Natural killer cell treated with Interleukin-12 subunit alpha and Interleukin-12 subunit beta and Interleukin-15 and Interleukin-18, amount 100 ng/mL, for 72 hours (primary cell): ENCODE results near the gene ZNF79. TPM values are rescaled to one million over a fixed set of nuclear protein-coding genes. Genes with fewer than 3 reads are reported as not detected.
A peak's percentile ranks its signal among the peaks of the same experiment; 100 is the strongest.

Experiments
- ATAC-seq, 2 donors: fragments of 150-1000 bp; cut with Tn5 transposase in 1 of 2; sonication (Bioruptor Pico), chemical (Tn5 transposase) in 1 of 2; 2 replicates each; pipeline ENCODE4 v1.10.0; 2021
- DNase-seq: peaks from one replicate; pipeline ENCODE4 v3.0.0; 2022; ENCODE audit warnings: low spot score
- H3K27ac Mint-ChIP-seq, 2 donors: 1 replicate in 1 of 2; 2 replicates in 1 of 2; pipeline ENCODE4 v1.8.0; 2022; ENCODE audit warnings: mixed read lengths in 2 of 2, mild to moderate bottlenecking in 1 of 2, moderate library complexity in 1 of 2
- H3K27me3 Mint-ChIP-seq, 2 donors: 1 replicate in 1 of 2; 2 replicates in 1 of 2; pipeline ENCODE4 v1.8.0; 2022; ENCODE audit warnings: mixed read lengths in 2 of 2
- H3K36me3 Mint-ChIP-seq: one replicate; pipeline ENCODE4 v1.8.0; 2022; ENCODE audit warnings: mixed read lengths
- H3K4me1 Mint-ChIP-seq, 2 donors: 1 replicate in 1 of 2; 2 replicates in 1 of 2; pipeline ENCODE4 v1.8.0; 2022; ENCODE audit warnings: low read depth in 2 of 2, mixed read lengths in 2 of 2, mild to moderate bottlenecking in 1 of 2
- H3K4me3 Mint-ChIP-seq: one replicate; pipeline ENCODE4 v1.8.0; 2022; ENCODE audit warnings: mixed read lengths
- H3K9me3 Mint-ChIP-seq: 2 replicates; pipeline ENCODE4 v1.8.0; 2022; ENCODE audit warnings: mixed read lengths
- total RNA-seq, 2 donors: library from RNA; stranded (reverse); gene quantifications; one replicate each; pipeline ENCODE4 v1.2.3, GENCODE V29; 2022

ZNF79 gene
- total RNA-seq, 2 donors from 2014 or later = 14.4 to 16.3 TPM

DNA sequence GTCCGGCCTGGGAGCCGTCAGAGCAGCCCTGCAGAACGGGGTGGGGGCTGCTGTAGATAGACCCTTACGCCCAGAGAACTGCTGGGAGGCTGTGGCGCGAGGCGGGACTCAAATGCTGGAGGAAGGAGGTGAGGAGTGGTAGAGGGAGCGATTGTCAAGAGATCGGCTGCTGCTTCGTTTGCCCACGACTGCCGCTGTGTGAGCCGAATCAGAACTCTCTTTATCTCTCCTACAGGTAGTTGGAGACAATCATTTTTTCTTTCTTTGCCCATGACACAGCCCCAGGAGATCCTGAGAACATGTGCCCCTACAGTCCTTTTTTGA is 456 bp downstream of the ZNF79 start:
- H3K9me3 Mint-ChIP-seq = no peaks in the 10 kb centered on the region
- H3K4me3 Mint-ChIP-seq = peak overlapping the region; percentile 99
- peaks cover 7% of the 10 kb centered on the region for H3K36me3 Mint-ChIP-seq
- H3K27me3 Mint-ChIP-seq = no peaks in the 10 kb centered on the region
- H3K27ac Mint-ChIP-seq = peak overlapping the region; percentile 93 to 99
- ATAC-seq = peak in 1 of 2 donors; percentile 14
- DNase-seq = no peak
- peaks cover 43 to 52% of the 10 kb centered on the region in 2 donors for H3K4me1 Mint-ChIP-seq

DNA sequence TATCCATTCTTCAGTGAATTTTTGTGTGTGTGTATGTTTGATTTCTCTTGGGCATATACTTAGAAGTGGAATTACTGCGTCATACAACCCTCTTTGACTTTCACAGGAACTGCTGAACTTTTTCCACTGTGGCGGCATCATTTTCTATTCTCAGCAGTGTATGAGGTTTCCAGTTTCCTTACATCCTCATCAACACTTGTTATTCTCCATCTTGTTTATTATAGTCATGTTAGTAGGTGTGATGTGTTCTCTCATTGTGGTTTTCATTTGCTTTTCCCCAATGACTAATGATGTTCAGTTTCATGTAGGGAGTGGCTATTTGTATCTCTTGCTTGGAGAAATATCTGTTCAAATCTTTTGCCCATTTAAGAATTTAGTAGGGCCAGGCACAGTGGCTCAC is 2.6 kb downstream of the ZNF79 start:
- Mint-ChIP-seq H3K4me1 (peaks cover 49 to 52% of the 10 kb centered on the region in 2 donors), H3K27ac (peak overlapping the region; percentile 93 to 99), H3K4me3 (peak overlapping the region; percentile 99), H3K9me3 (no peaks in the 10 kb centered on the region), H3K27me3 (no peaks in the 10 kb centered on the region), H3K36me3 (peaks cover 23% of the 10 kb centered on the region)
- no peak for DNase-seq
- peak in 1 of 2 donors; percentile 66 for ATAC-seq

DNA sequence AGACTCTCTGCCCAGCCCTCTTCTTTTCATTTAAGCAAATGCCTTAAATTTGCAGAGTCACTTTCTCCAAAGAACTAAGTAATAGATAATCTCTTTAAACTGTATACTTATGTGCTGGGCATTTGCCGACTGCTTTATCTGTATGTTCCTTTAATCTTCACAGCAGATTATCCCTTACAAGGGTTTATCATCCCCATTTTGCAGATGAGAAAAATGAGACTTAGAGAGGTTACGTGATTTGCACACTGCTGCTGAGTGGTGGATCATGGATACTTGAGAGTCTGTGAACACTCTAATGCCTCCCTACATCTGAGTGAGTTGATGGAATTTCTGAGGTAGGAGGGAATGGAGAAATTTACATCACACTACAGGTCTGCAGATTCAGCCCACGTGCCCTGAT is 4.2 kb downstream of the ZNF79 start:
- peak overlapping the region; percentile 23 to 32 for H3K27ac Mint-ChIP-seq
- DNase-seq (no peak), ATAC-seq (no peak)
- peaks cover 39 to 41% of the 10 kb centered on the region in 2 donors for H3K4me1 Mint-ChIP-seq
- H3K27me3 Mint-ChIP-seq = no peaks in the 10 kb centered on the region
- H3K4me3 Mint-ChIP-seq = peak overlapping the region; percentile 13
- H3K9me3 Mint-ChIP-seq = no peaks in the 10 kb centered on the region
- H3K36me3 Mint-ChIP-seq = peaks cover 23% of the 10 kb centered on the region

DNA sequence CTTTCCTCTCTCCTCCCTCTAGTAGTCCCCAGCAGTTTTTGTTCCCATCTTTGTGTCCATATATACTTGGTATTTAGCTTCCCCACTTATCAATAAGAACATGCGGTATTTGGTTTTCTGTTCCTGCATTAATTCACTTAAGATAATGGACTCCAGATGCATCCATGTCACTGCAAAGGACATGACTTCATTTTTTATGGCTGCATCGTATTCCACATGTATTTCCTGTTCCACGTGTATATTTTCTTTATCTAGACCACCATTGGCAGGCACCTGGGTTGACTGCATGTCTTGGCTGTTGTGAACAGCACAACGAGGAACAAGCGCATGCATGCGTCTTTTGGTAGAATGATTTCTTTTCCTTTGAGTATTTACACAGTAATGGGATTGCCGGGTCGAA is 6.2 kb downstream of the ZNF79 start:
- no peaks in the 10 kb centered on the region for H3K9me3 Mint-ChIP-seq
- no peak overlapping the region for H3K4me3 Mint-ChIP-seq
- no peak for DNase-seq
- H3K27me3 Mint-ChIP-seq = no peaks in the 10 kb centered on the region
- no peak for ATAC-seq
- H3K27ac Mint-ChIP-seq = no peak overlapping the region
- peaks cover 36% of the 10 kb centered on the region for H3K36me3 Mint-ChIP-seq
- peaks cover 22 to 36% of the 10 kb centered on the region in 2 donors for H3K4me1 Mint-ChIP-seq

DNA sequence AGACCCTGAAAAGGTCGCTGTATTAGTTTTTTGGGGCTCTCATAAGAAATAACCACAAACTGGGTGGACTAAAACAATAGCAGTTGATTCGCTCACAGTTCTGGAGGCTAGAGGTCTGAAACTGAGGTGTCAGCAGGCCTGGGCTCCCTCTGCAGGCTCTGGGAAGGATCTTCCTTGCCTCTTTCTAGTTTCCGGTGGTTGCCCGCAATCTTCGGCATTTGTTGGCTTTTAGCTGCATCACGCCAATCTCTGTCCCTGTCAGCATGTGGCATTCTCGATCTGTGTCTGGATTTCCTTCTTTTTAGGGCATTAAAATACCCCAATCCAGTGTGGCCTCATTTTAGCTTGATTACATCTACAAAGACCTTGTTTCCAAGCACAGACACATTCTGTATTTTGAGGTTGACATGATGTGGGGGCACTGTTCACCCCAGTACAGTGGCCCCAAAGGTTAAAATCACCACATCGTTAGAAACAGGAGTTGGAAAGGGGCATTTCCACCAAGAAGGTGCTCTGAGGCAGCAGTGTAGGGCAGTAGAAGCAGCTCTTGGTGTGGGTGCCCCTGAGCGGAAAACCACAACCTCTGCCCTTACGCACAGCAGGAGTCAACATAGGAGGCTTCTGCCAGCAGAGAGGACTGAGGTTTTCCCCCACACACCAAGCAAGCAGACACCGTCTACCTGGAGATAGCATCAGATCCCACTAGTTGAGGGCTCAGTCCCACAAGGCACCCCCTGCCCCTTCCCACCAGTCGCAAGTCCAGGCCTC is 13.5 kb downstream of the ZNF79 start:
- peak overlapping the region; percentile 51 to 78 for H3K27ac Mint-ChIP-seq
- peaks cover 13 to 23% of the 10 kb centered on the region in 2 donors for H3K4me1 Mint-ChIP-seq
- DNase-seq (no peak), ATAC-seq (peak; percentile 59 to 68)
- H3K27me3 Mint-ChIP-seq = no peaks in the 10 kb centered on the region
- H3K36me3 Mint-ChIP-seq = peaks cover 21% of the 10 kb centered on the region
- peak overlapping the region; percentile 48 for H3K4me3 Mint-ChIP-seq
- H3K9me3 Mint-ChIP-seq = no peaks in the 10 kb centered on the region

DNA sequence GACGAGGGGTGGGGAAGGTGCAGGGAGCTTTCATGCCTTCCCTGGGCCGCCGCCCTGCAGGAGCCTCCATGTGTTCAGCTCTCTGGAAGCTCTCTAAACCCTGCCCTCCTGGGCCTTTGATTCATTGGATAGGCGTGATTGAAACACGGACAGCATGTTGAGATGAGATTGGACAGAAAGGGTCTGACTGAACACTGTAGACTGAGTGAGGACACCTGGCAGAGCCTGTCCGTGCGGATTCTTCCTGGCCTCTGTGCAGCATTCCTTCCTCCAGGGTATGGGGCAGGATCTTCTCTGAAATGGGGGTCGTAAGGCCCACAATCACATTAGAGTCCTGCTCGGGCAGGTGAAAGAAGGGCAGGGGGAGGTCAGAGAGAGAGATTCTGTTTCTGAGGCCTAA is 14.2 kb downstream of the ZNF79 start:
- DNase-seq = no peak
- Mint-ChIP-seq H3K36me3 (peaks cover 20% of the 10 kb centered on the region), H3K9me3 (no peaks in the 10 kb centered on the region), H3K27ac (peak overlapping the region; percentile 51 to 78), H3K4me3 (no peak overlapping the region), H3K4me1 (peaks cover 13 to 23% of the 10 kb centered on the region in 2 donors), H3K27me3 (no peaks in the 10 kb centered on the region)
- ATAC-seq = no peak

DNA sequence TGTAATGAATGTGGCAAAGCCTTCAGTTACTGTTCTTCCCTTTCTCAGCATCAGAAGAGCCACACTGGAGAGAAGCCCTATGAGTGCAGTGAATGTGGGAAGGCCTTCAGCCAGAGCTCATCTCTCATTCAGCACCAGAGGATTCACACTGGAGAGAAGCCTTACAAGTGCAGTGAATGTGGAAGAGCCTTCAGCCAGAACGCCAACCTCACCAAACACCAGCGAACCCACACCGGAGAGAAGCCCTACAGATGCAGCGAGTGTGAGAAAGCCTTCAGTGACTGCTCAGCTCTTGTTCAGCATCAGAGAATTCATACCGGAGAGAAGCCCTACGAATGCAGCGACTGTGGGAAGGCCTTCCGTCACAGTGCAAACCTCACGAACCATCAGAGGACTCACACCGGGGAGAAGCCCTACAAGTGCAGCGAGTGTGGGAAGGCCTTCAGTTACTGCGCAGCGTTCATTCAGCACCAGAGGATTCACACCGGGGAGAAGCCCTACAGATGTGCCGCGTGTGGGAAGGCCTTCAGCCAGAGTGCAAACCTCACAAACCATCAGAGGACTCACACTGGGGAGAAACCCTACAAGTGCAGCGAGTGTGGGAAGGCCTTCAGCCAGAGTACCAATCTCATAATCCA is 20.2 kb downstream of the ZNF79 start:
- H3K36me3 Mint-ChIP-seq = peaks cover 55% of the 10 kb centered on the region
- H3K9me3 Mint-ChIP-seq = no peaks in the 10 kb centered on the region
- H3K4me3 Mint-ChIP-seq = no peak overlapping the region
- peaks cover 36 to 38% of the 10 kb centered on the region in 2 donors for H3K4me1 Mint-ChIP-seq
- DNase-seq = no peak
- H3K27ac Mint-ChIP-seq = peak overlapping the region; percentile 38 to 94
- no peaks in the 10 kb centered on the region for H3K27me3 Mint-ChIP-seq
- peak in 1 of 2 donors; percentile 18 for ATAC-seq

DNA sequence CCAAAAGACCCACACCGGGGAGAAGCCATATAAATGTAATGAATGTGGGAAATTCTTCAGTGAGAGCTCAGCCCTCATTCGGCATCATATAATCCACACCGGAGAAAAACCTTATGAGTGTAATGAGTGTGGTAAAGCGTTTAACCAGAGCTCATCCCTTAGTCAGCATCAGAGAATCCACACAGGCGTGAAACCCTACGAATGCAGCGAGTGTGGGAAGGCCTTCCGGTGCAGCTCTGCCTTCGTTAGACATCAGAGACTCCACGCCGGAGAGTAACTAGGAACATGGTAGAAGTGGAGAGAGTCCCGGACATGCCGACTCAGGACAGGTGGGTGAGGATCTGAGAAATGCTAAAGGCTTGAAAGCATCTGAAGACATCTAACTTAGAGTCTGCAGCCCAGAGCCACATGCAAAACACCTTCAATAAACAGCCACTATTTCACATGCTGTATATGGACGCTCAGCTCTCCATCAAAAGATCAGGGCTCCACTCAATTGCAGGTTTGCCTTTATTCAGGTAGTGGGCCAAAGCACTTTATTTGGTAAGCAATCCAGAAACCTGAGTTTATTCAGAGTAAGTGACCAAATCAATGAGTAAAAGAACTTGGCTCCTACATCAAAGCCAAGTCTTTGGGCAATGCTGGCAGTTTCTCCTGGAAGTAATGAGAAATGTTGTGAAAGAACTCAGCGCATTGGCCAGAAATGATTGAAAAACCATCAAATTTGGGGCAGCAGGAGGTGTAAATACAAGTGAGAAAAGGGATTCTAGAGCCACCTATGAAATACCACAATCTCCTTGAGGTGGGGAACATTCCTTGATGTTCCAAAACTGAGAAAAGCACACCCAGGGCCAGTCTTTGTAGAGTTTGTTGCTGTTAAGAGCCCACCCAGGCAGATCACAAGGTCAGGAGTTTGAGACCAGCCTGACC is 21.0 kb downstream of the ZNF79 start:
- H3K27me3 Mint-ChIP-seq = no peaks in the 10 kb centered on the region
- peak in 1 of 2 donors; percentile 11 for ATAC-seq
- H3K4me1 Mint-ChIP-seq = peaks cover 44 to 46% of the 10 kb centered on the region in 2 donors
- peak overlapping the region; percentile 38 to 94 for H3K27ac Mint-ChIP-seq
- no peaks in the 10 kb centered on the region for H3K9me3 Mint-ChIP-seq
- H3K4me3 Mint-ChIP-seq = no peak overlapping the region
- peaks cover 60% of the 10 kb centered on the region for H3K36me3 Mint-ChIP-seq
- no peak for DNase-seq

DNA sequence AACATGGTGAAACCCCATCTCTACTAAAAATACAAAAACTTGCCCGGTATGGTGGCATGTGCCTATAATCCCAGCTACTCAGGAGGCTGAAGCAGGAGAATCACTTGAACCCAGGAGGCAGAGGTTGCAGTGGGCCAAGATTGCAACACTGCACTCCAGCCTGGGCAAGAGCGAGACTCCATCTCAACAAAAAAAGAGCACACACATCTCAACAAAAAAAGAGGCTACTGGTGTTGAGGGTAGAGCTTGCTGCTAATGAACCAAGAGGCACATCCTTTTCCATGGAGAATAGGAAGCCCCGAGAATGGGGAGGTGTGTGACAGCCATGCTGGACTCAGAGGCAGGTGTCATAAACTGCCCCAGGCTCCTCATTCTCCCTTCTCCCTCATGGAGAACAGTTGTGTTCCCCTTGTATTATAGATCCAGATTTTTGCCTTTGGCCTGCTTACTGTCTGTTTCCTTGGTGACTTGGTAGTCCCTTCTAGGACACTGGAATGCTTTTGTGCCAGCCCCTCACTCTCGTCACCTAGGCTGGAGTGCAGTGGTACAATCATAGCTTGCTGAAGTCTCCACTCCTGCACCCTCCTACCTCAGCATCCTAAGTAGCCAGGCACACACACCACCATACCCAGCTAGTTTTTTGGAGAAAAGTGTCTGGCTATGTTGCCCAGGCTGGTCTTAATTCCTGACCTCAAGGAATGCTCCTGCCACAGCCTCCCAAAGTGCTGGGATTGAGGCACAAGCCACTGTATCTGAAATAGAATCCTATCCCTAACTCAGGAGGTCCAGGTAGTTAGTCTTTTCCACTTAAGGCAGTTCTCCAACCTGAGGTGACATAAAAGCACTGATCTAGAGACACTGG is 21.9 kb downstream of the ZNF79 start:
- no peak for DNase-seq
- peaks cover 49 to 53% of the 10 kb centered on the region in 2 donors for H3K4me1 Mint-ChIP-seq
- ATAC-seq = no peak
- H3K9me3 Mint-ChIP-seq = no peaks in the 10 kb centered on the region
- H3K36me3 Mint-ChIP-seq = peaks cover 58% of the 10 kb centered on the region
- H3K27ac Mint-ChIP-seq = peak overlapping the region; percentile 93 to 94
- H3K4me3 Mint-ChIP-seq = no peak overlapping the region
- H3K27me3 Mint-ChIP-seq = no peaks in the 10 kb centered on the region

DNA sequence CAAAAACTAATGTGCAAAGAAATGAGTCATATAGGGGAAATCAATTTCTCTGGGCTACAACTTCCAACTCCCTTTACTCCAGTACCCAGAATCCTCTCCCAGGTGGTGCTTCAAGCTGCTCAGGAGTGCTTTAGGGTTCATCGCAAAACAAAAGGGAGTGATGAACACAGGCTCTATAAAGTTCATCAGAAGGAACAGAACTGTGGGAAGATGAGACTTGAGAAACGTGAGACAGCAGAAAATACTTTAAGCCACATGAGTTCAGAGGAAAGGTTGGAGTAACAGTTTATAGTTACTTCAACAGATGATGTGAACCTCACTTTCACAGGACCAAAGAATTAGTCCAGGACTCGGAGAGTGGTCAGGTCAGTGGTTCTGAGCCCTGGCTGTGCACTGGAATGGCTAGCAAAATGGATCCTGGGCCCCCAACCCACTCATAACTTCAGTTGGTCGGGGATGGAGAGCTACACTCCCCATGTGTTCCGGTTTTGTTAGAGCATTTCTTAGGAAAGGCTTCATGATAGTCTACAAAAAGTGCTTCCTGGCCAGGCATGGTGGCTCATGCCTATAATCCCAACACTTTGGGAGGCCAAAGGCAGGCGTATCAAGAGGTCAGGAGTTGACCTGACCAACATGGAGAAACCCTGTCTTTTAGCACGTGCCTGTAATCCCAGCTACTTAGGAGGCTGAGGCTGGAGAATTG is 22.7 kb downstream of the ZNF79 start:
- H3K36me3 Mint-ChIP-seq = peaks cover 58% of the 10 kb centered on the region
- H3K4me3 Mint-ChIP-seq = peak overlapping the region; percentile 91
- H3K4me1 Mint-ChIP-seq = peaks cover 51 to 53% of the 10 kb centered on the region in 2 donors
- no peak for DNase-seq
- no peaks in the 10 kb centered on the region for H3K9me3 Mint-ChIP-seq
- no peaks in the 10 kb centered on the region for H3K27me3 Mint-ChIP-seq
- no peak for ATAC-seq
- peak overlapping the region; percentile 93 to 94 for H3K27ac Mint-ChIP-seq

DNA sequence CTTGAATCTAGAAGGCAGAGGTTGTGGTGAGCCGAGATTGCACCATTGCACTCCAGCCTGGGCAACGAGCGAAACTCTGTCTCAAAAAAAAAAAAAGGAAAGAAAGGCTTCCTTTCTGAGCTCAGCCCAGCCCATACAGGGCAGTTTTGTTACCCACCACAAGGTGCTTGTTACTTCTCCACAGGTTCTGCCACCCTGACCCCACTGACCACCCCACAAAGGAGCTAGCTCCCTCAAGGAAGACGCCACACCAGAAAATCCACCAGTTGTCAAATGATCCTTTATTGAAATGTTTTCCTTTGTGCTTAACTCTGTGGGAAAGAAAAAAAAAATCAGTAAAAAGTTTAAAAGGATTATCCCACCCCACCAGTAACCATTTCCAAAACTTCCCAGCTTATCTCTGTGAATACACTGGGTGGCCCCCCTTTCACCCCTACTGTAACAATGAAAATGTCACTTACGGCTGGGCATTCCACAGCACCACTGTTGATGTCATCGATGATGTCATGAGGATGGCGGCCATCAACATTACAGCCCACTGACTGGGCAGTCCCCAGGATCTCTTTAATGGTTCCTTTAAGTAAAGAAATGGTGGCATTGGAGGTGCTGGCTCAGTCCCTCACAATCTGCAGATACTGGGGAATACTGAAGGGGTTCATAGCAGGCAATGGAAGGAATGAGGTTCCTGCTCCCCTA is 23.4 kb downstream of the ZNF79 start:
- ATAC-seq = no peak
- H3K4me3 Mint-ChIP-seq = peak overlapping the region; percentile 91
- peaks cover 57 to 58% of the 10 kb centered on the region in 2 donors for H3K4me1 Mint-ChIP-seq

More for the DNA sequence above, 23.4 kb downstream of the ZNF79 start:
- Mint-ChIP-seq H3K27me3 (no peaks in the 10 kb centered on the region), H3K27ac (peak overlapping the region; percentile 93 to 94), H3K9me3 (no peaks in the 10 kb centered on the region), H3K36me3 (peaks cover 58% of the 10 kb centered on the region)
- DNase-seq = no peak
